NT2/D1 (cell line): ENCODE measurements around the gene CADM2.

Experiments used
- YY1 ChIP-seq: IDR thresholded peaks from 2 replicates; pipeline ENCODE4 v1.6.1; 2011; ENCODE audit not compliant: insufficient read length, insufficient read depth
- ZNF274 ChIP-seq: IDR thresholded peaks from 2 replicates; pipeline ENCODE4 v1.6.1; 2011; ENCODE audit warnings: mild to moderate bottlenecking, low read depth, low read length

- no peak for TF ChIP-seq ZNF274
- no peak for TF ChIP-seq YY1
These were observed 613.6 kb downstream of the CADM2 start for GRCh38 chr3:85572426-85572825.
